Astrocyte (in vitro differentiated cells and primary cell): Measurements from ENCODE around the gene EFNB3. TPM values are rescaled to one million over a fixed set of nuclear protein-coding genes. Genes with fewer than 3 reads are reported as not detected.

Experiments used
- DNase-seq: peaks from one replicate; pipeline ENCODE4 v3.0.0-alpha.2; 2010; ENCODE audit warnings: low read depth
- FAIRE-seq: peaks from 2 replicates; lab custom pipeline; 2011; peaks lifted over from hg19 to GRCh38; lab: Jason Lieb, UNC
- H2AFZ ChIP-seq: 2 replicates; pipeline ENCODE4 v1.6.0; 2012; ENCODE audit warnings: low read depth, low read length, inconsistent platforms
- H3K27ac ChIP-seq: 2 replicates; pipeline ENCODE4 v1.5.1; 2011; ENCODE audit warnings: low read depth, low read length, inconsistent platforms
- H3K27me3 ChIP-seq: 2 replicates; pipeline ENCODE4 v1.6.0; 2011; ENCODE audit warnings: low read length, inconsistent platforms; ENCODE audit not compliant: insufficient read depth
- H3K36me3 ChIP-seq: 2 replicates; pipeline ENCODE4 v1.5.1; 2011; ENCODE audit warnings: low read length, inconsistent platforms; ENCODE audit not compliant: insufficient read depth
- H3K4me1 ChIP-seq: 2 replicates; pipeline ENCODE4 v1.5.1; 2011; ENCODE audit warnings: low read length, inconsistent platforms; ENCODE audit not compliant: insufficient read depth
- H3K4me2 ChIP-seq: 2 replicates; pipeline ENCODE4 v1.6.0; 2012; ENCODE audit warnings: low read length, inconsistent platforms
- H3K4me3 ChIP-seq: 2 replicates; pipeline ENCODE4 v1.5.1; 2011; ENCODE audit warnings: low read depth, mild to moderate bottlenecking, low read length, inconsistent platforms; ENCODE audit not compliant: insufficient read depth
- H3K79me2 ChIP-seq: 2 replicates; pipeline ENCODE4 v1.6.0; 2012; ENCODE audit warnings: mild to moderate bottlenecking, low read length, inconsistent platforms; ENCODE audit not compliant: insufficient read depth
- H3K9ac ChIP-seq: 2 replicates; pipeline ENCODE4 v1.6.0; 2012; ENCODE audit warnings: mild to moderate bottlenecking, low read length, inconsistent platforms
- H3K9me3 ChIP-seq: 2 replicates; pipeline ENCODE4 v1.5.1; 2012; ENCODE audit warnings: low read depth, mild to moderate bottlenecking, low read length, inconsistent platforms; ENCODE audit not compliant: insufficient read depth
- H4K20me1 ChIP-seq: 2 replicates; pipeline ENCODE4 v1.6.0; 2012; ENCODE audit warnings: low read length, inconsistent platforms; ENCODE audit not compliant: insufficient read depth
- H3K27ac Mint-ChIP-seq: one replicate; pipeline ENCODE4 v1.8.0; 2021; ENCODE audit warnings: mild to moderate bottlenecking, mixed read lengths; ENCODE audit not compliant: unreplicated experiment
- H3K27me3 Mint-ChIP-seq: one replicate; pipeline ENCODE4 v1.8.0; 2021; ENCODE audit warnings: low read depth, mixed read lengths; ENCODE audit not compliant: unreplicated experiment
- H3K36me3 Mint-ChIP-seq: one replicate; pipeline ENCODE4 v1.8.0; 2021; ENCODE audit warnings: low read depth, mixed read lengths; ENCODE audit not compliant: unreplicated experiment
- H3K4me1 Mint-ChIP-seq: one replicate; pipeline ENCODE4 v1.8.0; 2021; ENCODE audit warnings: low read depth, mixed read lengths; ENCODE audit not compliant: unreplicated experiment
- H3K4me3 Mint-ChIP-seq: one replicate; pipeline ENCODE4 v1.8.0; 2021; ENCODE audit warnings: mild to moderate bottlenecking, moderate library complexity, mixed read lengths; ENCODE audit not compliant: unreplicated experiment
- H3K9me3 Mint-ChIP-seq: one replicate; pipeline ENCODE4 v1.8.0; 2021; ENCODE audit warnings: mild to moderate bottlenecking, mixed read lengths; ENCODE audit not compliant: unreplicated experiment
- CTCF ChIP-seq: IDR thresholded peaks from 2 replicates; pipeline ENCODE4 v1.5.1; 2011; ENCODE audit warnings: low read depth, mild to moderate bottlenecking, inconsistent platforms, low read length, moderate library complexity; ENCODE audit not compliant: insufficient read depth
- EZH2 ChIP-seq: IDR thresholded peaks from 2 replicates; pipeline ENCODE4 v1.6.1; 2012; ENCODE audit warnings: mild to moderate bottlenecking, low read length, inconsistent platforms; ENCODE audit not compliant: insufficient read depth
- total RNA-seq: library from RNA; stranded (reverse); gene quantifications from 2 replicates; pipeline ENCODE4 v1.2.1, GENCODE V29; 2021

Gene EFNB3
- total RNA-seq, 1 donor from 2014 or later = 7.0 TPM

- FAIRE-seq = no peak
- TF ChIP-seq CTCF = no peak
- no peak for TF ChIP-seq EZH2
- peaks cover 12% of the 10 kb centered on the region for H3K4me1 Mint-ChIP-seq
- Histone ChIP-seq H2AFZ (no peak overlapping the region), H3K27ac (no peak overlapping the region), H3K79me2 (no peaks in the 10 kb centered on the region), H3K4me1 (no peaks in the 10 kb centered on the region), H3K4me2 (peak overlapping the region; percentile 22), H4K20me1 (no peaks in the 10 kb centered on the region), H3K27me3 (peaks cover 24% of the 10 kb centered on the region), H3K36me3 (no peaks in the 10 kb centered on the region), H3K9me3 (no peaks in the 10 kb centered on the region), H3K4me3 (no peak overlapping the region), H3K9ac (no peak overlapping the region)
- peaks cover 17% of the 10 kb centered on the region for H3K27me3 Mint-ChIP-seq
- peak overlapping the region; percentile 69 for H3K4me3 Mint-ChIP-seq
- H3K9me3 Mint-ChIP-seq = peaks cover 4% of the 10 kb centered on the region
- no peak for DNase-seq
- H3K27ac Mint-ChIP-seq = peak overlapping the region; percentile 63
- H3K36me3 Mint-ChIP-seq = peaks cover 2% of the 10 kb centered on the region
These were observed 47.9 kb upstream of the EFNB3 start for GRCh38 chr17:7656958-7657609.

GRCh38 chr17:7667656-7668406, 37.2 kb upstream of the EFNB3 start:
- FAIRE-seq (no peak), DNase-seq (no peak)
- Mint-ChIP-seq H3K4me1 (no peaks in the 10 kb centered on the region), H3K36me3 (peaks cover 15% of the 10 kb centered on the region), H3K27ac (no peak overlapping the region), H3K4me3 (no peak overlapping the region), H3K9me3 (no peaks in the 10 kb centered on the region), H3K27me3 (no peaks in the 10 kb centered on the region)
- no peak overlapping the region for H3K4me3 ChIP-seq
- H3K9me3 ChIP-seq = no peaks in the 10 kb centered on the region
- no peak overlapping the region for H3K27ac ChIP-seq
- TF ChIP-seq CTCF (no peak), EZH2 (no peak)
- H2AFZ ChIP-seq = no peak overlapping the region
- H4K20me1 ChIP-seq = no peaks in the 10 kb centered on the region
- H3K79me2 ChIP-seq = no peaks in the 10 kb centered on the region
- no peak overlapping the region for H3K4me2 ChIP-seq
- no peak overlapping the region for H3K9ac ChIP-seq
- peaks cover 13% of the 10 kb centered on the region for H3K36me3 ChIP-seq
- H3K4me1 ChIP-seq = no peaks in the 10 kb centered on the region
- H3K27me3 ChIP-seq = no peaks in the 10 kb centered on the region

DNA sequence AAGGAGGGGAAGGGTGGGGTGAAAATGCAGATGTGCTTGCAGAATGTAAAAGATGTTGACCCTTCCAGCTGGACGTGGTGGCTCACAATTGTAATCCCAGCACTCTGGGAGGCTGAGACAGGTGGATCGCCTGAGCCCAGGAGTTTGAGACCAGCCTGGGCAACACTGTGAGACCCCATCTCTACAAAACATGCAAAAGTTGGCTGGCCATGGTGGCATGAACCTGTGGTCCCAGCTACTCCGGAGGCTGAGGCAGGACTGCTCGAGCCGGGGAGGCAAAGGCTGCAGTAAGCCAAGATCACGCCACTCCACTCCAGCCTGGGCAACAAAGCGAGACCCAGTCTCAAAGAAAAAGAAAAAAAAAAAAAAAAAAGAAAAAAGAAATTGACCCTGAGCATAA, 36.5 kb upstream of the EFNB3 start:
- Histone ChIP-seq H3K79me2 (no peaks in the 10 kb centered on the region), H3K36me3 (peaks cover 19% of the 10 kb centered on the region), H3K27me3 (no peaks in the 10 kb centered on the region), H3K9ac (no peak overlapping the region), H3K9me3 (peaks cover 2% of the 10 kb centered on the region), H3K27ac (no peak overlapping the region), H4K20me1 (no peaks in the 10 kb centered on the region), H3K4me1 (no peaks in the 10 kb centered on the region), H3K4me3 (no peak overlapping the region), H2AFZ (no peak overlapping the region), H3K4me2 (no peak overlapping the region)
- TF ChIP-seq EZH2 (no peak), CTCF (no peak)
- Mint-ChIP-seq H3K4me1 (no peaks in the 10 kb centered on the region), H3K27ac (no peak overlapping the region), H3K9me3 (no peaks in the 10 kb centered on the region), H3K4me3 (no peak overlapping the region), H3K36me3 (peaks cover 20% of the 10 kb centered on the region), H3K27me3 (no peaks in the 10 kb centered on the region)
- FAIRE-seq = no peak
- DNase-seq = no peak
